Fibroblast of lung (primary cell): Measurements from ENCODE around the gene CCDC57. TPM values are rescaled to one million over a fixed set of nuclear protein-coding genes. Genes with fewer than 3 reads are reported as not detected.

Experiments
- DNase-seq, 2 donors: peaks; one replicate each; pipeline versions ENCODE4 v3.0.0 to v3.0.0-alpha.2; 2010; ENCODE audit warnings: low read depth in 2 of 2
- H2AFZ ChIP-seq: 2 replicates; pipeline ENCODE4 v1.5.1; 2012; ENCODE audit warnings: low read length, control low read depth, inconsistent platforms
- H3K27ac ChIP-seq: 2 replicates; pipeline ENCODE4 v1.5.1; 2011; ENCODE audit warnings: low read length, control low read depth; ENCODE audit not compliant: insufficient read depth
- H3K27me3 ChIP-seq: 2 replicates; pipeline ENCODE4 v1.5.1; 2011; ENCODE audit warnings: mild to moderate bottlenecking, low read length; ENCODE audit not compliant: control insufficient read depth, insufficient read depth
- H3K36me3 ChIP-seq: 2 replicates; pipeline ENCODE4 v1.5.1; 2011; ENCODE audit warnings: low read length; ENCODE audit not compliant: control insufficient read depth, insufficient read depth
- H3K4me1 ChIP-seq: 2 replicates; pipeline ENCODE4 v1.5.1; 2011; ENCODE audit warnings: low read length; ENCODE audit not compliant: control insufficient read depth, insufficient read depth; ENCODE audit errors: extremely low read depth
- H3K4me2 ChIP-seq: 2 replicates; pipeline ENCODE4 v1.5.1; 2011; ENCODE audit warnings: low read length, control low read depth; ENCODE audit not compliant: insufficient read depth; ENCODE audit errors: extremely low read depth
- H3K4me3 ChIP-seq, 4 experiments: fragments of 200-600 bp in 1 of 4; sonication (generic) in 1 of 4; replicated peaks in 1 of 4; 2 replicates each; pipeline ENCODE4 v1.5.1; 2011 to 2016; ENCODE audit warnings: low read length in 4 of 4, low read depth in 3 of 4, mild to moderate bottlenecking in 3 of 4, control low read depth in 2 of 4, inconsistent platforms in 1 of 4, mixed read lengths in 1 of 4; ENCODE audit not compliant: insufficient read depth in 1 of 4; ENCODE audit errors: control extremely low read depth in 1 of 4
- H3K79me2 ChIP-seq: 2 replicates; pipeline ENCODE4 v1.5.1; 2012; ENCODE audit warnings: mild to moderate bottlenecking, low read length, inconsistent platforms; ENCODE audit not compliant: control insufficient read depth, insufficient read depth
- H3K9ac ChIP-seq: 2 replicates; pipeline ENCODE4 v1.5.1; 2011; ENCODE audit warnings: mild to moderate bottlenecking, low read length, control low read depth; ENCODE audit not compliant: insufficient read depth
- H3K9me3 ChIP-seq: 2 replicates; pipeline ENCODE4 v1.5.1; 2012; ENCODE audit warnings: low read depth, low read length; ENCODE audit not compliant: control insufficient read depth, insufficient read depth
- H4K20me1 ChIP-seq: 2 replicates; pipeline ENCODE4 v1.5.1; 2011; ENCODE audit warnings: low read length; ENCODE audit not compliant: control insufficient read depth, insufficient read depth; ENCODE audit errors: extremely low read depth
- EZH2 ChIP-seq: IDR thresholded peaks from 2 replicates; pipeline ENCODE4 v1.5.1; 2012; ENCODE audit warnings: low read length, control low read depth, mild to moderate bottlenecking; ENCODE audit errors: missing control alignments
- polyA plus RNA-seq, 2 donors: library from polyadenylated mRNA; depleted of rRNA in 1 of 2; stranded (reverse) in 1 of 2; unstranded in 1 of 2; fragments of >200 nt; gene quantifications; 2 replicates each; pipeline ENCODE4 v1.2.1, GENCODE V29; 2011 to 2012; ENCODE audit warnings: missing spikeins in 1 of 2
- total RNA-seq: library from RNA; depleted of rRNA; stranded (reverse); fragments of >200 nt; gene quantifications from 2 replicates; pipeline ENCODE4 v1.2.1, GENCODE V29; 2014
- TF ChIP-seq, protein P1 (sequence below), 2 donors: IDR thresholded peaks in 1 of 2; conservative IDR thresholded peaks in 1 of 2; 1 replicate in 1 of 2; 2 replicates in 1 of 2; pipeline ENCODE4 v1.5.1; 2011 to 2012; ENCODE audit warnings: low read length in 2 of 2, control low read depth in 1 of 2, inconsistent platforms in 1 of 2, low read depth in 1 of 2, mild to moderate bottlenecking in 1 of 2

Gene CCDC57
- total and polyA plus RNA-seq, 2 donors (not counting 1 experiment from before 2014, with no cell fraction given), result 7.1 to 10.1 TPM

- Histone ChIP-seq H3K36me3 (peaks cover 64% of the 10 kb centered on the region), H3K4me1 (peaks cover 55% of the 10 kb centered on the region)
- no peak for DNase-seq
These were observed 28.0 kb upstream of the CCDC57 start for GRCh38 chr17:82240506-82241182.

GRCh38 chr17:82239926-82240505, 27.4 kb upstream of the CCDC57 start:
- Histone ChIP-seq H3K79me2 (peaks cover 67% of the 10 kb centered on the region), H3K27me3 (no peaks in the 10 kb centered on the region), H3K36me3 (peaks cover 58% of the 10 kb centered on the region), H2AFZ (no peak overlapping the region), H3K9me3 (no peaks in the 10 kb centered on the region), H3K4me1 (peaks cover 55% of the 10 kb centered on the region), H3K4me3 (no peak overlapping the region), H3K27ac (no peak overlapping the region), H3K9ac (no peak overlapping the region), H3K4me2 (no peak overlapping the region), H4K20me1 (no peaks in the 10 kb centered on the region)
- no peak for DNase-seq
- TF ChIP-seq, protein P1, sequence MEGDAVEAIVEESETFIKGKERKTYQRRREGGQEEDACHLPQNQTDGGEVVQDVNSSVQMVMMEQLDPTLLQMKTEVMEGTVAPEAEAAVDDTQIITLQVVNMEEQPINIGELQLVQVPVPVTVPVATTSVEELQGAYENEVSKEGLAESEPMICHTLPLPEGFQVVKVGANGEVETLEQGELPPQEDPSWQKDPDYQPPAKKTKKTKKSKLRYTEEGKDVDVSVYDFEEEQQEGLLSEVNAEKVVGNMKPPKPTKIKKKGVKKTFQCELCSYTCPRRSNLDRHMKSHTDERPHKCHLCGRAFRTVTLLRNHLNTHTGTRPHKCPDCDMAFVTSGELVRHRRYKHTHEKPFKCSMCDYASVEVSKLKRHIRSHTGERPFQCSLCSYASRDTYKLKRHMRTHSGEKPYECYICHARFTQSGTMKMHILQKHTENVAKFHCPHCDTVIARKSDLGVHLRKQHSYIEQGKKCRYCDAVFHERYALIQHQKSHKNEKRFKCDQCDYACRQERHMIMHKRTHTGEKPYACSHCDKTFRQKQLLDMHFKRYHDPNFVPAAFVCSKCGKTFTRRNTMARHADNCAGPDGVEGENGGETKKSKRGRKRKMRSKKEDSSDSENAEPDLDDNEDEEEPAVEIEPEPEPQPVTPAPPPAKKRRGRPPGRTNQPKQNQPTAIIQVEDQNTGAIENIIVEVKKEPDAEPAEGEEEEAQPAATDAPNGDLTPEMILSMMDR (conservative IDR thresholded peaks at IDR 0.05 in 1 of 2, IDR thresholded peaks at IDR 0.05 in 1 of 2; ENCODE audit: low read depth in 1 of 2, low read length in 2 of 2), result no peak
- no peak for TF ChIP-seq EZH2

More at GRCh38 chr17:82240506-82241182, 28.0 kb upstream of the CCDC57 start:
- peak overlapping the region; percentile 10 for H3K27ac ChIP-seq
- no peak overlapping the region for H3K9ac ChIP-seq
- TF ChIP-seq EZH2, result no peak
- TF ChIP-seq, protein P1 (conservative IDR thresholded peaks at IDR 0.05 in 1 of 2, IDR thresholded peaks at IDR 0.05 in 1 of 2; ENCODE audit: low read depth in 1 of 2, low read length in 2 of 2), result no peak
- H3K79me2 ChIP-seq, result peaks cover 64% of the 10 kb centered on the region
- H3K9me3 ChIP-seq, result no peaks in the 10 kb centered on the region
- H3K4me2 ChIP-seq, result no peak overlapping the region
- H3K27me3 ChIP-seq, result no peaks in the 10 kb centered on the region
- H4K20me1 ChIP-seq, result peaks cover 2% of the 10 kb centered on the region
- no peak overlapping the region for H2AFZ ChIP-seq
- H3K4me3 ChIP-seq, result no peak overlapping the region

DNA sequence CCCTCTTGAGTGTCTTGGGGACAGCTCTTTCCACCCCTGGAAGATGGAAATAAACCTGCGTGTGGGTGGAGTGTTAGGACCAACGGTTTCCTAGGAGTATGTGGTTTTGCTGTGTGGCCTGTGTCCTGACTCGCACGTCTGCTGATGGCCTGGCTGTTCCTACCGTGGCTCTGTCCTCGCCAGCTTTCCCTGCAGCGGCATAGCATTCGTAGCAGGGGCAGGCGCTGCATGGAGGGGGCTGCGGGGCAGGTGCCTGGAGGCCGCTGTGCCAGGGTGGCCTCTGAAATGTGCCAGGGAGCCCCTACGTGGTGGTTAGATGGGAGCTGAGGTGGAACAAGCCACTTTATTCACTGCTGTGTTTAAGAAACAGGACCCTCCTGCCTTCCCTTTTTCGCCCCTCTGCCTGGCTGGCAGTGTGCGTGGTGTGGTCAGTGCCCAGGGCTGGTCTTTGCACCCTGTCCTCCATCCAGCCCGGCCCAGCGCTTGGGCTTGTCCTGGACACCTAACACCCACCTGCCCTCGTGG, 26.8 kb upstream of the CCDC57 start:
- TF ChIP-seq EZH2, result no peak
- TF ChIP-seq, protein P1 (conservative IDR thresholded peaks at IDR 0.05 in 1 of 2, IDR thresholded peaks at IDR 0.05 in 1 of 2; ENCODE audit: low read depth in 1 of 2, low read length in 2 of 2), result no peak
- no peak overlapping the region for H3K9ac ChIP-seq
- no peak for DNase-seq
- H3K36me3 ChIP-seq, result peaks cover 53% of the 10 kb centered on the region
- no peak overlapping the region for H3K4me2 ChIP-seq
- no peak overlapping the region for H3K27ac ChIP-seq
- H4K20me1 ChIP-seq, result no peaks in the 10 kb centered on the region
- no peaks in the 10 kb centered on the region for H3K27me3 ChIP-seq
- no peak overlapping the region for H3K4me3 ChIP-seq
- H3K79me2 ChIP-seq, result peaks cover 72% of the 10 kb centered on the region
- no peak overlapping the region for H2AFZ ChIP-seq
- no peaks in the 10 kb centered on the region for H3K9me3 ChIP-seq
- peaks cover 55% of the 10 kb centered on the region for H3K4me1 ChIP-seq
